Fibroblast of skin of right biceps (primary cell): ENCODE measurements around the gene ABCA5.

Source experiments
- DNase-seq: peaks from one replicate; pipeline ENCODE4 v3.0.0-alpha.2; 2013

ABCA5 gene

GRCh38 chr17:69250641-69251040 lies 76.3 kb downstream of the ABCA5 start:
- peak; percentile 2 for DNase-seq

GRCh38 chr17:69246726-69247375 lies 80.1 kb downstream of the ABCA5 start:
- peak; percentile 36 for DNase-seq

DNA sequence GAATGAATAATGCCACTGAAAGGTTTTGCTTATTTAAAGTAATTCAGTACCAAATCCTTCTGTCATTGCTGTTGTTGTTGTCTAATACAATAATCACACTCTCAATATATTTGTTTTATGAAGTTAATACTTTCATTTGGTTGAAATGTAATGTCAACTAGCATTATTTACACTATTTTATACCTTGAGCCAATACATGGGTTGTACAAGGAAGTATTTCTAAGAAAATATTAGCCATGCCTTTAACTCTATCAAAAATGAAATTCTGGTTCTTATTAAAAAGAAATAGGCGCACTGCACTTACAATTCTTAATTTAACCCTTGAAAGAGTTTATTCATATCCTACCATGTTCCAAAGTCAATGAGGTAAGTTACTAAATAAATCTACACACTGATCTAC lies 80.7 kb downstream of the ABCA5 start:
- no peak for DNase-seq

DNA sequence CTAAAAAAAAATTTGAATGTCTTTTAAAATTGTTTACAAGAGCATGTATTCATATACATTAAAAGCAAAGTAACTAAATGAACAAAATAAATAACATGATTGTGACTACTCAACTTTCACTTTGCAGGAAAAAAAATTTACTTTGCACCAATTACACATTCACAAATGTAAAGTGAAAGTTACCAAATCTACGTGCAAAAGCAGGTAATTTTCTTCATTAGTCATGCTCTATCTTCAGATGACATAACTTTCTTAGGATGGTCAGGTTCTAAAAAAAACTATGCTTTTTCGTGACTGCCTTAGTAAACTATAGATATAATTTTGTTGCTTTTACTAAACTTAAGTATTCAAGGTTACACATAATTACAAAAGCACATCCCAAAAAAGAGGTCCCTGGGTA lies 81.3 kb downstream of the ABCA5 start:
- no peak for DNase-seq

- DNase-seq, result no peak
Observed at GRCh38 chr17:69239611-69240600, 87.0 kb downstream of the ABCA5 start.

- no peak for DNase-seq
Observed at GRCh38 chr17:69236946-69237345, 90.0 kb downstream of the ABCA5 start.

DNA sequence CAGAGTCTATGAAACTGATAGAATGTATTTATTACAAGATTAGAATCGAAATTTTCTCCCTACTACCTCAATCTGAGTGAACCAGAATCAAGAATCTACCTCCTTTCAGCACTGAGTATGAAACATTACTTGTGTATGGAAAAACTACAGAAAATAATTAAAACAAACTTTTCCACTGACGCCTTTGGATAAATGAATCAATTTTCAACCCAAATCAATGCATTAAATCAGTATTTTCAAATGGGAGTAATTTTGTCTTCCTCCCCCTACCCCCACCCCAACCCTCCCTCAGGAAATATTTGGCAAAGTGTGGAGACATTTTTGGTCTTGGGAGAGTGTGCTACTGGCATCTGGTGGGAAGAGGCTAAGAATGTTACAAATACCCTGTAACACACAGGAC lies 90.5 kb downstream of the ABCA5 start:
- DNase-seq, result no peak

GRCh38 chr17:69235338-69236058 lies 91.4 kb downstream of the ABCA5 start:
- peak; percentile 72 for DNase-seq

- DNase-seq, result no peak
Observed at GRCh38 chr17:69232650-69233049, 94.3 kb downstream of the ABCA5 start.

GRCh38 chr17:69231521-69231920 lies 95.4 kb downstream of the ABCA5 start:
- DNase-seq, result no peak

- no peak for DNase-seq
Observed at GRCh38 chr17:69230939-69231338, 96.0 kb downstream of the ABCA5 start.

DNA sequence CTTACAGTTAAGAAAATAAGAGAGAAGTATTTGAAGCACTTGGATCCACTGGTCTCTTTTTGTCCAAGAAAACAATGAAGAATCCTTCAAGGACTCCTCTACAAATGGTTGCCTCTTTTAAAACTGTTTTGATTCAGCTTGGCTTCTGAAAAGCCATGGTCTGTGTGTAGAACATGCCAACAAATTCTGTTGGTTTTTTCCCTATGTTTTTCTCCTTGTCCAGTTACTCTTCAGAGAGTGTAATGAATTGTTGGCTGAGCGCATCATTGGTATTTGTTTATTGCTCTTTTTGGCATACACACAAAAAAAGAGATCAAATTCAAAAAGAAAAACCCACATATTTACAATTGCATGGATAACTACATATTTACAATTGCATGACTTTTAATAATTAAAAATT lies 98.4 kb downstream of the ABCA5 start, which contains the start of gene ABCA10:
TSS of gene ABCA10 (minus strand) at position 249 of the 400 bp plus-strand sequence. CDS start 3,466 bp downstream, outside the sequence.
- DNase-seq, result no peak

- DNase-seq, result no peak
Observed at GRCh38 chr17:69228018-69228417, 98.9 kb downstream of the ABCA5 start.

- DNase-seq, result no peak
Observed at GRCh38 chr17:69227541-69227940, 99.4 kb downstream of the ABCA5 start.

GRCh38 chr17:69223809-69224208 lies 103.1 kb downstream of the ABCA5 start:
- DNase-seq, result peak; percentile 4

DNA sequence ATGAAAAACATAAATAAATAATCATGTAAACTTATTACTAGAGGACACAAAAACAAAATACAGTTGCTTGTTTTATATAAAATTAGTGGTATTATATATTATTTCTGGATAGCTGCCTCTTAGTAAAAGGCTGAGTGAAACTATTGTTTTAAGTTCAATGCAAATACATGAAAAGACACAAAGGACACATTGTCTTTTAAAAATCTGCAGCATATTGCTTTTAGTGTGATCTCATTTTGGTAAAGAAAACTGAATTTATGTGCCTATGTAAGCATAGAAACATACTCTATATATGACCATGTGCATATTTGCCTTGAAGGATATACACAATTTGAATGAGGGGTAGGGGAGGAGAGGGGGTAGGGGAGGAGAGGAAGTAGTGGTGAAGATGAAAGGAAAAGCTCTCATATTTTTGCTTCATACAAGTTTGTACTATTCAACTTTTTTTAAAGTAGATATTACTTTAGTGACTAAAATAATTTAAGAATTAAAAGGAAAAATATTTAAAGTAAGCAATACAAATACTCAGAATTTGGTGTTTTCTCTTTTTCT lies 104.2 kb downstream of the ABCA5 start:
- no peak for DNase-seq

DNA sequence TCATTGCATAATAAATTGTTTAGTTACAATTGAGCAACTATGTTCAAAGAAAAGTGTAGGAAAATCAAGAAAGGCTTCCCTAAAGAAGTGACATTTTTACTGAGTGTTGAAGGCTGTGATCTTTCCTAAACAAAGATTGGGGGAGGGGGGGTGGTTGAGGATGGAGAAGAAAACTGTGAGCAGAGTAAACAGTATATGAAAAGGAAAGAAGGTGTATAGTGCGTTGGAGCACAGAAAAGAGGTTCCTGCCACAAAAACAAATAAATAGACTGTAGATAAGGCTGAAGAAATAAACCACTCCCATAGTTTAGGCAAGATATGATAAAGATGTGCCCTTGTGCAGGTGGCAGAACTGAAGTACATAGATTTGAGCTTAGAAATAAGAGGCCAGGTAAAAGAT lies 106.8 kb downstream of the ABCA5 start:
- DNase-seq, result no peak

DNA sequence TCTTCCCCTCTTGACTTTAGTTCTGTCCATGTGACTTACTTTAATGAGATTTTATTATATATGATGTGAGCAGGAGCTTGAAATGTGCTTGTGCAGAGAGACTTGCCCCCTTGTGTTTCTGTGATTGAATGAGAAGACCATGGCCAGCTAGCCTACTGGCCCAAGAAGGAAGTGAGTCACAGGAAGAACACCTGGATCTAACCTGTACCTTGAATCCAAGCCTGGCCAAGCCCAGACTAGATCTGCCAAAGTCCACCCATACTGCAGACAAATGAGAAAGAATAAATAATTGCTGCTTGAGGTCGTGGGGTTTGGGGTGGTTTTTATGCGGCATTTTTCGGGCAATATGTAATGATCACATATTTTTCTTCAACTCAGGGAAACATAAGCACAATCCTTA lies 107.9 kb downstream of the ABCA5 start:
- no peak for DNase-seq

- no peak for DNase-seq
Observed at GRCh38 chr17:69213059-69213813, 113.7 kb downstream of the ABCA5 start.

DNA sequence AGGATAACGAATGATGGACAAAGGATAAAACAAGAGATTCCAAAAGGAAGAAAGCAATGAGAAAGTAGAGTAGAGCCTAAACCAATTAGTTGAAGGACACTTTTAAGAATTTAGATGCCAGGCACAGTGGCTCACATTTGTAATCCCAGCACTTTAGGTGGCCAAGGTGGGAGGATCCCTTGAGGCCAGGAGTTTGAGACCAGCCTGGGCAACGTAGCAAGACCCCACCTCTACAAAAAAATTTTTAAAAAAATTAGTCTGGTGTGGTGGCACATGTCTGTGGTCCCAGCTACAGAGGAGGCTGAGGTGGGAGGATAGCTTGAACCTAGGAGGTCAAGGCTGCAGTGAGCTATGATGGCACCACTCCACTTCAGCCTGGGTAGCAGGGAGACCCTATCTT lies 118.3 kb downstream of the ABCA5 start:
- DNase-seq, result no peak

DNA sequence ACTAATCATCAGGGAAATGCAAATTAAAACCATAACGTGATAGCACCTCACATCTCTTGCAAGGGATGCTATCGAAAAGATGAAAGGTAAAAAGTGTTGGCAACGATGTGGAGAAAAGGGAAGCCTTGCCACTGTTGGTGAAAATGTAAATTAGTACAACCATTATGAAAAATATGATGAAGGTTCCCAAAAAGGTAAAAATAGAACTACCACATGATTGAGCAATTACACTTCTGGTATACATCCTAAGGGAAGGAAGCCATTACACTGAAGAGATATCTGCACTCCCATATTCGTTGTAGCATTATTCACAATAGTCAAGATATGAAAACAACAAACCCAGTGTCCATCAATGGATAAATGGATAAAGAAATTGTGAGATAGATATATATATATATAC lies 119.8 kb downstream of the ABCA5 start:
- no peak for DNase-seq

- DNase-seq, result no peak
Observed at GRCh38 chr17:69198238-69198637, 128.7 kb downstream of the ABCA5 start.
